Measurements from ENCODE around the gene CNTNAP2. TPM values are rescaled to one million over a fixed set of nuclear protein-coding genes. Genes with fewer than 3 reads are reported as not detected.

Gene CNTNAP2
- total RNA-seq, 1 experiment from 2014 or later = 0.03 TPM

GRCh38 chr7:148155000-148155399 is 2038.4 kb downstream of the CNTNAP2 start:
- Histone ChIP-seq H3K27me3 (ENCODE audit: control insufficient read depth, insufficient read depth, low read length) (no peaks in the 10 kb centered on the region), H3K9me3 (ENCODE audit: control insufficient read depth, insufficient read depth, low read depth, low read length) (no peaks in the 10 kb centered on the region), H3K27ac (ENCODE audit: low read length) (no peak overlapping the region), H3K4me1 (ENCODE audit: control insufficient read depth, insufficient read depth, low read length) (no peaks in the 10 kb centered on the region), H3K4me3 (ENCODE audit: low read depth in 2 of 2, low read length in 2 of 2) (no peak overlapping the region), H3K36me3 (ENCODE audit: control insufficient read depth, insufficient read depth, low read length) (no peaks in the 10 kb centered on the region)
- in situ Hi-C loops (cut with HindIII; ENCODE audit: low pct_unique_long_range_greater_than_20kb, low sequenced_read_pairs) (no loop called here), intact Hi-C loops (cut with micrococcal nuclease; ENCODE audit: unreplicated experiment) (no loop called here)
- ChIA-PET CTCF (no interaction called here), POLR2A (no interaction called here)
- DNase-seq (ENCODE audit: low read depth, low spot score) (no peak), ATAC-seq (no peak)
- no TSS peak for BruUV-seq (replicated peaks)
- no peak for TF ChIP-seq TCF7L2 (IDR thresholded peaks at IDR 0.05; ENCODE audit: low read depth, low read length)
- TF ChIP-seq SIN3A (IDR thresholded peaks at IDR 0.05; ENCODE audit: borderline replicate concordance, insufficient read depth, low read depth, low read length) = no peak
- no peak for TF ChIP-seq POLR2AphosphoS5 (IDR thresholded peaks at IDR 0.05; ENCODE audit: low read depth, low read length)
- no peak for TF ChIP-seq REST (IDR thresholded peaks at IDR 0.05; ENCODE audit: insufficient read depth in 1 of 2, low read depth in 2 of 2, low read length in 1 of 2)

- Histone ChIP-seq H3K27me3 (ENCODE audit: control insufficient read depth, insufficient read depth, low read length) (no peaks in the 10 kb centered on the region), H3K36me3 (ENCODE audit: control insufficient read depth, insufficient read depth, low read length) (no peaks in the 10 kb centered on the region), H3K4me1 (ENCODE audit: control insufficient read depth, insufficient read depth, low read length) (no peaks in the 10 kb centered on the region), H3K27ac (ENCODE audit: low read length) (no peak overlapping the region), H3K4me3 (ENCODE audit: low read depth in 2 of 2, low read length in 2 of 2) (no peak overlapping the region), H3K9me3 (ENCODE audit: control insufficient read depth, insufficient read depth, low read depth, low read length) (no peaks in the 10 kb centered on the region)
- intact Hi-C loops (cut with micrococcal nuclease; ENCODE audit: unreplicated experiment) = no loop called here
- in situ Hi-C loops (cut with HindIII; ENCODE audit: low pct_unique_long_range_greater_than_20kb, low sequenced_read_pairs) = no loop called here
- DNase-seq (ENCODE audit: low read depth, low spot score) (no peak), ATAC-seq (no peak)
- CTCF ChIA-PET = no interaction called here
- no TSS peak for BruUV-seq (replicated peaks)
- TF ChIP-seq REST (IDR thresholded peaks at IDR 0.05; ENCODE audit: insufficient read depth in 1 of 2, low read depth in 2 of 2, low read length in 1 of 2) (no peak), POLR2AphosphoS5 (IDR thresholded peaks at IDR 0.05; ENCODE audit: low read depth, low read length) (no peak), CTCF (IDR thresholded peaks at IDR 0.05) (no peak), TCF7L2 (IDR thresholded peaks at IDR 0.05; ENCODE audit: low read depth, low read length) (no peak), SIN3A (IDR thresholded peaks at IDR 0.05; ENCODE audit: borderline replicate concordance, insufficient read depth, low read depth, low read length) (no peak)
- POLR2A ChIA-PET = no interaction called here
These were observed 2039.2 kb downstream of the CNTNAP2 start for GRCh38 chr7:148155826-148156225.
